Measurements from ENCODE around the gene KRT12.

Gene KRT12

DNA sequence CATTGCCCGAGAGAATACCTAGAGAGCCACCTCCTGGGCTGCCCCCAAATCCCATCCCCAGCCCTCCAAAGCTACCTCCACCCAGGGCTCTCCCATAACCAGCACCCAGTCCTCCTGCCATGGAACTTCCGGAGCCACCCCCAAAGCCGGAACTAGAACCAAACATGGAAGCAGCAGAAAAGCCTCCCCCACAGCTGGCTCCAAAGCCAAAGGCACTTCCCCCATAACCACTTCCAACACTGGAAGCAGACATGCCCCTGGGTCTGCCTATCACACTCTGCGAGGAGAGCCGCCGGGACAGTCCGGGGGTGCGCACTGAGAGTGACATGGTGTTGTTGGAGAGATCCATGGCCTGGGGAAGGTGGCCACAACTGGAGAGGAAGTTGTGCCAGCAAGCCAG lies at the start of gene KRT12:
Gene KRT12, minus strand, starts transcription at position 386 of the 400 bp plus-strand sequence. Its CDS starts 37 bp downstream, at position 349.
- no peak for DNase-seq

DNA sequence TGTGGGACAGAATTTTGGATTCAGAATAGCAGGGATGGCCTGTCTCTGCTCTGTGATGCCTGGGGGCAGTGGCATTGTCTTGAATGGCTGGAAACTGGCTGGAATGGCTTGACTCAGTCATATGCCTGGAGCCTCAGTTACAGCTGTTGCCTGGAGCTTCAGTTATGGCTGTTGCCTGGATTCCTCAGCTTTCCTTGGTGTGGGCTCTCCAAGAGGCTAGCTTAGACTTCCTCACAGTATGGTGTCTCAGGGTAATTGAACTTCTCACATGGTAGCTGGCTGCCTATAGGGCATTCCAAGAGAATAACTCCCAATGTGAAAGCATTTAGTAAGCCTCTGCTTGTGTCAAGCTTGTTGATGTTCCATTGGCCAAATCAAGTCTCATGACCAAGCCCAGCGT lies 49.3 kb upstream of the KRT12 start:
- DNase-seq = no peak

DNA sequence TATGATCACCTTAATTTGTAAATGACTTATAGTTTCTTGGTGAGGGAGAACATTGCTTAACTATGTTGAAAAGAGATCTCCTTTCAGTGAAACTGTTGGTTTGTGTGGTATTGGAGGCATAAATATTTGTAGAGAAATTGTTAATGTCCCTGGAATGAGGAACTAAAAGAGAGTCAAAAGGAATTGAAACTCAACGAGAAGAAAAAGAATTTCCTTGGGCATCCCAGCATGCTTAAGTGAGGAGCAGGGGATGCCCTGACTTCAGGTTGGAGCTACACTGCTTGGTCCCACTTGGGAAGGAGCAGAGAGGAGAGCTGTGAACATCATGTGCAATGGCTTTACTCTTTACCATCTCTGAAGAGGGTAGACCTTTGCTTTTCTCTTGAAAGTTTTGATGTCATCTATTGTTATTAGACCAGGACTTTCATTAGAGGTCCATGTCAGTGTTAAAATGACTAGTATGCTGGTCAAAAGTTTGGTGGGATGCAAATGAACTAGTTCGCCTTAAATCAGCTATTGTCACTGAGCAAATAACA lies 48.8 kb upstream of the KRT12 start:
- no peak for DNase-seq

DNA sequence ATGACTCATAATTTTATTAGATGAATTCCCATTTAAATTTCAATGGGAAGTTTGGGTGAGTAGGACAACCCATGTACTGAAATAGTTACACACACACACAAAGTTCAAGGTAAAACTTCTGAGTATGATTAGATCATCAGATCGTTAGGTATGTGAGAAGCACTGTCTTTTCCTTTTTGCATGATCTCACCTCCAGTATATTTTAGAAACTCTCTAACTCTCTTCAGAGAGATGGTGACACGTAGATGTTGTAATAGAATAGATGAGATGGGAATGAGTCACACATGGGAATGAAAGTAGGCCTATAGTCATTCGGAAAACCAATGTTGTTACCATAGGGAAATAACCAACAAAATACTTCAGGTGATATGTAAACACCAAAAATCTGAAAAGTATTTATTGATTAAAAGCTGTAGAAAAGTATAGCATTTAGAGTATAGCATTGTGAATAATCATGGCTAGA lies 48.2 kb upstream of the KRT12 start:
- no peak for DNase-seq

DNA sequence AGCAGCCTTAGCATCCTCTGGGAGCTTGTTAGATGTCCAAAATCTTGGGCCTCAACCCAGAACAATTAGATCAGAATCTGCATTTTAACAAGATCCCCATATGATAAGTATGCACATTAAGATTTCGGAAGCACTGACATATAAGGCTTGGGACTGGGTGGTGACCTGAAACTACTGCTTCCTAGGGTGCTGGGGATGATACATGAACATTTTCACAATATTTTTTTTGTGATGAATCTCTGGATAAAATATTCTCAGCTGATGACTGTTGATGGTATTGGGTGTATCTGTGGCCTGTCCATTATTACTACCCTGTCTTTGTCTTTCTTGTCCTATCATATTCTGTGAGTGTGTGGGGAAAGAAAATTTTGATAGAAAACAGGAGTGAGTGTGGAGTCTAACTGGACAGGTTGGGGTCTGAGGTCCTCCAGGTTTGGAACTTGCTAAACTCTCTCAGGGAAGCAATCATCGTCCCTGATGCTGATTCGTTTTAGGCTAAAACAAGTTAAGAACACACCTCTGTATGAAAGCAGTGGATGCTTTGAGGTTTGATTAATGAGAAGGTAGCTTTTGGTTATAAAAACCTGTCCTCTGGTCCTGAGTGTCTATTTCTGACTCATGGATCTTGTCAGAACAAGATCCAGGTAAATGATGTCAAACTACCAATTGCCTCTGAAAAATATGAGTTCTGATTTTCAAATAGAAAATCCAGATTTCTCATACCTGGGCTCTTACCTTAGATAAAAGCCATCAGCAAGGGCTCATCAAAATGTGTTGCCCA lies 47.2 kb upstream of the KRT12 start:
- DNase-seq = no peak

DNA sequence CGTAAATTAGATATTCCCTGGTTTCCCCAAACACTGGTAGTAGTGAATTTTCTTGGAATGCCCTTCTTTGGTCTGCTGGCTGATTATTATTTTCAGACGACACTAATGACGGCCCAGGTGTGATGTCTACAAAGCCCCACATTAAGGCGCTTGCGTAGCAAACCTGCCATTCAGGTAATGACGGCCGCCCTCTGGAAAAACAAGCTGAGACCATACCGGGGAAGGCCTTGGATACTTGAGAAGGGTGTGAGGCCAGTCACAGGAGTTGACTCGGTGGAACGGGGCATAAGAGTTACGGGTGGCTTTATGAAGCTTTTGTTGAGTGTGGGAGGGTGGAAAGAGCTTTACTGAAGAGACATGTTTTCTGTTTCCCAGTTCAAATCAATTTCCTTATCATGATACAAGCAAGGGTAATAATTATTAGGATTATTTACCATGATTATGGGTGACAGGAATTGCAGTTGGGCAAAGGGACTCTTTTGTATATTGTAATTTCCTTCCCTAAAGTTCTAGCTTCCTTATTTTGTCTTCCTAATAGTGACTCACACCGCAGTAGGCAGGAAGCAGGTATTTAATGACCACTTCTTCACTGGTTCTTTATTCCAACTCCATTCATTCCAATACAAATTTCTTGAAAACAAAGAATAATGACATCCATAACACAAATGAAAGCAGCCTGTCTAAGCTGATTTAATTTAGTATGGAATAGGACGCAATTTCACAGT lies 45.6 kb upstream of the KRT12 start:
- DNase-seq = no peak

DNA sequence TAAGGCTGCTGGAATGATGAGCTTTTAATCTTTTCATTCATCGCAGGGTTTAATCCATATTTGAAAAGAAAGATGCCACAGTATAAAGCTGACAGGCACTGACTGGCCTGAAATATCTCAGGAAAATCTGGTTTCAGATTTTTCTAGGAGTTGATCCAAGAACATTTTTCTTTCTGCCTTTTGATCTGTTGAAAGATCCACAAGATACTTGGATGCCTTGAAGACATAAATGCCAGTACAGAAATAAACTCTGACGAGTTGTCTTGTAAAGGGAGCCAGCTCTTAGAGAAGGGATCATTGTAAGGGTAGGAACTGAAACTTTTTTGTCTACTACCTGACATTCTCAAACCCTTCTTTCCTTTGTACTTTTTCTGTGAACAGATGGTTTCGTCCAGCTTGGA lies 43.4 kb upstream of the KRT12 start:
- no peak for DNase-seq

DNA sequence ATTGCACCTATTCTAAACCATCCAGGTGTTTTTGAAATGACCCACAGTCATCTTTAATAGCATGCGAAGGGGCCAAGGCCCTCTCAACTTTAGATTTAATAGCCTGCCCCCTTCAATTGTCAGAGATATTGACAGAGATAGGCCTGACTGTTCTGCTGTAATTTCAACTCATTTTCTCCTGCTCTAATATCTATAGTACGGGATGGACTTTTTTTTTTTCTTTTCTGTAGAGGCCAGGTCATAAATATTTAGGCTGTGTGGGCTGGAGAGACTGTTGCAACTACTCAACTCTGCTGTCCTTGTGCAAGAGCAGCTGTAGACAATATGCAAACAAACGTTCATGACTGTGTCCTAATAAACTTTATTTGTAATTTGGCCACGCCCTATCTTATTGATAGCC lies 42.7 kb upstream of the KRT12 start:
- no peak for DNase-seq

DNA sequence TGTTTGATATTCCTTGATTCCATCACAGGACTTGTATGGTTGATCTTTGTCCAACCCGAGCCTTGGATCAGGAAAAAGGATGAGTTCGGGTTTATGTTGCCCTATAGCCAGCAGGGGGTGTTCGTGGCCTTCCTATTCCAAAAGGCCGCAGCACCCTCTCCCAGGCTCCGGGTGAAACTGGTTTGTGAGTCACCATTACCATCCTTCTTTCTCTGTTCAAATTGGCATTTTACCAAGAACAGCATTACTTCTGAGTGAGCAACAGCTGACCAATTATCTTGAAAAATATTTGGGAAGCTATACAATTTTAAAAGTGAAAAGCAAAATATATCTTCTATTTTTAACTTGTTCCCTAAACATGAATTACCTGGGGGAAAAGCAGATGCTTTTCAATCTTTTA lies 42.3 kb upstream of the KRT12 start:
- peak; percentile 66 to 71 for DNase-seq

DNA sequence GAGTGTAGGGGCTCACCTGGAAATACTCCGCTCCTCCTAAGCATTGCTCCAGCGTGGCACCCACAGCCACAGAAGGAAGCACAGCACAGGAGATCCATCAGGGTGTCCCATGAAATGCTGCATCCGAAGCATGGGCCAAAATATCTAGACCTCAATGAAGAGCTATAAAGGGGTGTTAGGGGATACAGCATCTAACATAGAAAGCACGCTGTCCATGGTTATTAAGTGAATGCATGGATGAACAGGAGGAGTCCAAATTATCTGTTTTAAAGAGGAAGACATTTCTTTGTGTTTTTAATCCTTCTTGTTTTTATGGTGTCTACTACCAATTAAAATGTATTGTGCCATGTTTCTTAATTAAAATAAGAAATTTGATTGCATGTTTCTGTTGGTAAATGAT lies 39.6 kb upstream of the KRT12 start:
- DNase-seq = no peak

DNA sequence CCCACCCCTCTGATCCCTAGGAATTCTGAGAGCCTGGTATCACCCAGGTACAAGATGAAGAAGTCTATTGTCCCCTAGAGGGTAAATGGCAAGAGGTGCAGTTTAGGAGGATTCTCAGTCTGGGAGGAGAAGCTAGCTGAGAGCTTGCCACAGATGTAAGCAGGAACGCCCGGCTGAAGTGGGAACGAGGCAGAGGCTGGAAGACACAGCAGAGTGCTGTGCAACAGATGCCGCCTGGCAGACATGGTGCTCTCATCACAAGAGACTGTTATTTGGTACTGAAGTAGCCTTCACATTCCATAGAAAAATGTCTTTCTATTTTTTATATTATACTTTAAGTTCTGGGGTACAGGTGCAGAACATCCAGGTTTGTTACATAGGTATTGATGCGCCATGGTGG lies 38.3 kb upstream of the KRT12 start:
- no peak for DNase-seq

DNA sequence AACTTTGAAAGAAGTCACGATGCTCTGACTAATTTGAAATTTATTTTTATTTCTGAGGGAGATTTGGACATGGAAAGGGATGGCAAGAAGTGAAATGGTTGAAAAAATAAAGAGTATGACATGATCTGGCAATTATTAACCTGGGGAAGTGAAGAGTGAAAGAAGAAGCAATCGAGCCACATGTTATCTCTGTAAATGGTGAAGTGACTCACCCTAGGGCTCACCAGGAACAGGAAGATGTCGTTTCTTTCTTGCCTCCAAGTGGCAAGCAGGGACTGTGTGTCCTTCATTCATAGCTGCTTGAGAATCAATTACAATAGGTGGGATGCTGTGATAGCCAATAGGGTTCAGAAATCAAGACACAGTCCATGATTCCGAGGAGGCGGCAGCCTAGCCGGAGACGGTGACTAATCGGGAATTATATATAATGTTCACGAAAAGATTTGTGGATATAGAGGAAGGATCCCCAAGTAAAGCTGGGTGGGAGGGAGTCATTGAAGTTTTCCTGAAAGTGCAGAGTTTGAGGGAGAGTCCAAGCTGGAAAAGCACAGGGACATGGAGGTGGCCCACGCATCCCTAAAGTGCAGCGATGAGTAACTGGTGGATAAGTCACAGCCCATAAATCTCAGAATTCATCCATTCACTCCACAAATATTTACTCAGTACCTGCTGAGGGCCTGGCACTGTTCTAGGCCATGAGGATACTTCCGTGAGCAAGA lies 36.3 kb upstream of the KRT12 start:
- DNase-seq = no peak

DNA sequence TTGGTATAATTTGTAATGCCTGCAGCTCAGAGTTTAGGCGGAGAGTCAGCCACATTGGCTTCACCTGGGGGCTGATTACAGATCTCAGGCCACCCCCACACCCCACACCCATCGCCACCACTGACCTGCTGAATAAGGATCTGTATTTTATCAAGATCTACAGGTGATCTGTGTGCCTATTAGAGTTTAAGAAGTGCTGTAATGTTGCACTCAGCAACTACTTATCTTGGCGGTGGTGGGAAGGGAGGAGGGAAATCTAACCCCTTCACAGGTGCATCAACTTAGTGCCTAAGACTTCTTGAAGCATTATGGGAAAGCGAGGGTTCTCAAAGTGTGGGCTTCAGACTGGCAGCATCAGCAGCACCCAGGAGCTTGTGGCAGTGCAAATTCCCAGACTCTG lies 35.5 kb upstream of the KRT12 start:
- no peak for DNase-seq

DNA sequence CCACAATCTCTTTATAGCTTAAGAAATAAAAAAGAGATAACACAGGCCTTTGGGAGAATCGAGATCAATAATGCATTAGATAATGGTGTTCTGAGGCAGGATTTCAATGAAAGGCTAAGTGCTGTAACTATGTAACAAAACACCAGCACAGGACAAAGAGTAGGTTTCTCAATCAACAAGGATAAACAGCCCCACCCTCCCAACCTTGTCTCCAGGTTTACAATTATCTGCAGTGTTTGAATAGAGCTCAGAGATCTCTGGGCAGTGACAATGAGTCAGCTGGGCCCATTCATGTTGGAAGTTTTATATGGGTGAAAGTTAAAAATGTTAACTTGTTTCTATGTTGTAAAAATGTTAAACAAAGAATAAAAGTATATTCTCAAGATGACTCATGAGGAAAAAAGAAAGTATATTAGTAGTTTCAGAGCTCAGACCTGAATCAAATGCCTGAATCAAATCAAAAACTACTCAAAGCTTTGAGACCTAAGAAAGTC lies 35.0 kb upstream of the KRT12 start:
- DNase-seq = no peak

DNA sequence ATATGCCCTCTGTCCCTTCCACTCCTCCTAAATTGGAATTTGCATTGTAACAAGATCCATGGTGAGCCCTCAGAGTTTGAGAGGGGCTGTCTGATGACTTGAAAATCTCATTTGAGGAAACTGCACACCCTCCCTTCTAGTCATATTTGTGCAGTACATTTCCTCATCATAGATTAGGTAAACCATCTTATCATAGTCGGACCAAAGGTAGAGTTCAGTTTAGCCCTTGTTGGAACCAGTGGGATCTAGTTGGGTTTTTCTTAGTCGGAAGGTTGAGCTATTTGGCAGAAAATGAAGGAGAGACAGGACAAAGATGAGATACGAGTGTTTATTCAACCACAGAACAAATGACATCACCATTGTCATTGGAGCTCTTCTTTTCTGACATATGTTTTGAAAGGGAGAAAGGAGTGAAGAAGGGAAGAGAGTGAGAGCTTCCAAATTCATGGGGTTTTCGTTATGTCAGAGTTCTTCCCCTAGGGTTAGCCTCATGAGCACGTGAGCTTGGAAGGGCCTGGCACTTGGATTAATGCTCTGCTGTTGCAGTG lies 33.9 kb upstream of the KRT12 start:
- no peak for DNase-seq

DNA sequence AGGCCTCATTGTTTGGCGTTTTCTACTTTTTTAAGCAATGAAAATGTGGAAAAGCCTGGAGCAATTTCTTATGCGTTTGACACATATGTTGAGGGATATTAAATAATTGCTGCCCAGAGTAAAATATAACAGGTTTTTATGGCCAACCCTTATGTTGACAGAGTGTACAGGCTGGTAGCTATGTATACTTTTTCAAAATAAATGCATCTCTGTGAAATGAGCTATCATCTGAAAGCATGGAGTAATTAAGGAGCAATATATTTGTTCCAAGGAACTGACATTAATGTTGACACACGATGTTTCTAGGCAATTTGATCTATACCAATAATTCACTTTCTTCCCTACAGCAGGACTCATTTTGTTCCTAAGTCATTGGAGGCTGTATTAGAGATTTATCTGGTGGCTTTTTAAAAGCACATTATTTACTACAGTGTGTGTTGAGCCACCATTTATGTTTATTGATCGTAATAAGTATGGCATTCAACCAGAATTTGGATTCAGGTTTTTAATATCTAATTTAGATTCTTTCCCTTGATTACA lies 30.0 kb upstream of the KRT12 start:
- DNase-seq = no peak

DNA sequence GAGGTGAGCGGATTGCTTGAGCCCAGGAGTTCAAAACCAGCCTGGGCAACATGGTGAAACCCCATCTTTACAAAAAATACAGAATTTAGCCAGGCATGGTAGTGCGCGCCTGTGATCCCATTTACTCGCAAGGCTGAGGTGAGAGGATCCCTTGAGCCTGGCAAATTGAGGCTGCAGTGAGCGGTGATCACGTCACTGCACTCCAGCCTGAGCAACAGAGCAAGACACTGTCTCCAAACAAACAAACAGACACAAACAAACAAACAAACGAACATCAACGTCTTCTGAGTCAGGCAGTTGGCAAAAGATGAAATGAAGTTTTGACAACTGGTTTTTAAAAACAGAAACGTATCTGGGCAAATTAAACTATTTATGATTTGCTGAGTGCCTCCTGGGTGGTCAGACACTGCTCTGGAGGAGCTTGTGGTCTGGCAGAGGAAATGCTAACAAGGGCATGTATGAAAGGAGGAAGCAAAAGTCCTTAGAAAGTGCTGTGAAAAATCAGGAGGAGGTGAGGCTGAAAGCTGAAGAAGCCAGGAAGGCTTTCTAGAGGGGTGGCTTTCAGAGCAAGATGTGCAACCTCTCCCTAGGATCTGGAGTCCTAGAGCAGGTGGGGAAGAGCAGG lies 28.2 kb upstream of the KRT12 start:
- DNase-seq = no peak

DNA sequence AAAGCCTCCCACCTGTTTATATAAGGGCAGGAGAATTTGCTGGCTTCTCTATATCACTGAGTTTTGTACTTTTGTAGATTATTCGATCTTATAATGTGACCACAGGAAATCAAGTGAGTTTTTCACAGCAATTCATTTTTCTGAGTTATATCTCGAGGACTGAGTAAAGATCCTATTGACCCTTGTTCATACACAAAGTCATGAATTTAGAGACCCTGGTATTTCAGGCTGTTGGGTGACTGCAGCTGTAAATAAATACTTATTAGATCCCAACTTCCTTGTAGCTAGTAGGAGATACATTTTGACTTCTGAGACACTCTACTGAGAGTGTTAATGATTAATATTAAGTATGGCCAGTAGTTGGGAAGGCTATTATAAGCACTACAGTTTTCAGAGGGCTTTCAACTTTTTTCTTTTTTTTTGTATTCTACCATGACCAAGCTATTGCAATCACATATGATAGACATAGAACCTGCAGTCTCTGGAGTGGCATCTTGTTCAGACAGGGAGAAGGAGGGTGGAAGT lies 21.2 kb upstream of the KRT12 start:
- no peak for DNase-seq

DNA sequence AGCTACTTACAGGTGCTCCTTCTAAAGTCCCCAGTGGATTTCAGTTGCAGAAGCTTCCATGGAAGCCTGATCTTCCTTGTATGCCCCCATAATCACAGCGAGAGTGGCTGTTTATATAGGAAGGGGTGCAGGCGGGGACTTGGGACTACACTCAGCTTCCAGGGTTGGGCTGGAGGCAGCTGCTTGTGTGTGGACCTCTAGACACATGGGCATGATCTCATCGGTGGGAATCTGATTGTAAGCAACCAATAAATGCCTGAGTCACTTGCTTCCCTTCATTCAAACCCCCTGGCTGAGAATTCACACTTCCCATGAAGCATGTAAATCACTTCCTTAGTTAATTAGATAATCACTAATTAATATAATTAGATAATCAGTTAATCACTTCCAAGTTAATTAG lies 19.1 kb upstream of the KRT12 start:
- DNase-seq = no peak

DNA sequence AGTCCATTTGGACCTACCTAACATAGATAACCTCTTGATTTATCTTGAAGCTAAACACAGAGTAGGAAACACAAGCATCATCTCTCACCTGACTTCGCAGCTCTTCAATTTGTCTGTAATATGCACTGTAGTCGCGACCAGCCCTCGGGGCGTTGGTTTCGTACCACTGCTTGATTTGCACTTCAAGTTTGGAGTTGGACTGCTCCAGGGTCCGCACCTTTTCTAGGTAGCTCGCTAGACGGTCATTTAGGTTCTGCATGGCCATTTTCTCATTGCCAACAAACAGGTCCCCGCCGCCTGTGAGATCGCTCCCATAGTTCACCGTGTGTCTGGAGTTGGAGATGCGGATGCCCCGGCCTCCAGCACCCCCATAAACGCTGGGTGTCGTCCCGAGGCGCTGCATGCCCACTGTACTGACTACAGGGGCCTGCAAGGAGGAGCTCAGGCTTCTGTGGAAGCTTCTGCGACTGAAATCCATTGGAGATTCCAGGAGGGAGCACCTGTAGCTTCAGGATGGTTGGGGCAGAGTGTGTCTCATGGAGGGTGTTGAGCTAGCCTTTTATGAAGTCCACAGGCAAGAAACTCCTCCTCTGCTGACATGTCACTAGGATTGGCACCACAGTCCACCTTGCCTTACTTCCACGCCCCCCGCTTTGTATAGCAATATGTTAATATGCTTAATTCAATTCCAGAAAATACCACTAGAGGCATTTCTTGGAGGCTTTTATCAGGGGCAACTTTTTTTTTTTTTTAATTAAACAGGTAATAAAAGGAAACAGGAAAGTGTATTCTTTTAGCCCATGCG lies 17.9 kb upstream of the KRT12 start, which contains the start of gene KRT20:
Gene KRT20, minus strand, starts transcription at position 535 of the 805 bp plus-strand sequence. Its CDS starts 57 bp downstream, at position 478.
- DNase-seq = no peak

All from stimulated activated CD4-positive, alpha-beta T cell treated with anti-CD3 and anti-CD28 coated beads, Interleukin-2, amount 100 ng/mL, for 24 hours (primary cell).